HepG2 (cell line): ENCODE results near the gene STARD6. TPM values are rescaled to one million over a fixed set of nuclear protein-coding genes. Genes with fewer than 3 reads are reported as not detected.
A peak's percentile ranks its signal among the peaks of the same experiment; 100 is the strongest.

ENCODE experiments used
- ATAC-seq: fragments of 200-7000 bp; cut with Tn5 transposase; 3 replicates; pipeline ENCODE4 v1.9.1; 2020; ENCODE audit warnings: mild to moderate bottlenecking, moderate library complexity
- BruUV-seq: library from RNA; stranded (reverse); fragments of 400-500 nt; replicated peaks from 2 replicates; lab custom pipeline; 2021; lab: Mats Ljungman, UMichigan
- CTCF ChIA-PET: fragments of 300-600 bp; formaldehyde crosslinking; extraction: SDS; loops from one replicate; lab custom pipeline; 2021; ENCODE audit warnings: low total read pairs, inconsistent platforms, low intra/inter-chr PET ratio; lab: Yijun Ruan, JAX
- POLR2A ChIA-PET: fragments of 350-600 bp; sonication (Branson Sonifier 250); formaldehyde crosslinking; loops from one replicate; lab custom pipeline; 2020; ENCODE audit warnings: antibody characterized with exemption, inconsistent platforms; lab: Yijun Ruan, JAX
- DNase-seq: peaks from one replicate; pipeline ENCODE4 v3.0.0-alpha.2; 2015; ENCODE audit warnings: low spot score
- FAIRE-seq: peaks from 3 replicates; lab custom pipeline; 2011; peaks lifted over from hg19 to GRCh38; lab: Jason Lieb, UNC
- H2AFZ ChIP-seq: one replicate; pipeline ENCODE4 v1.6.1; 2011; ENCODE audit warnings: low read length, inconsistent platforms
- H3K27ac ChIP-seq: fragments of 300-600 bp; 3 replicates; pipeline ENCODE4 v1.8.0; 2011; ENCODE audit warnings: mixed run types, mild to moderate bottlenecking, mixed read lengths, low read length, inconsistent platforms; ENCODE audit not compliant: insufficient read depth; ENCODE audit errors: extremely low read length
- H3K27me3 ChIP-seq, 2 experiments: fragments of 200-600 bp in 1 of 2; 2 replicates in 1 of 2; 3 replicates in 1 of 2; pipeline versions ENCODE4 v1.6.0 to v1.8.0; 2011; ENCODE audit warnings: low read length in 2 of 2, mild to moderate bottlenecking in 2 of 2, moderate library complexity in 2 of 2, inconsistent platforms in 1 of 2; ENCODE audit not compliant: insufficient read depth in 2 of 2, control insufficient read depth in 1 of 2
- H3K36me3 ChIP-seq, 2 experiments: fragments of 200-600 bp in 1 of 2; replicated peaks in 1 of 2; 2 replicates in 1 of 2; 3 replicates in 1 of 2; pipeline versions ENCODE4 v1.5.1 to v1.8.0; 2011; ENCODE audit warnings: low read length in 2 of 2, inconsistent platforms in 1 of 2; ENCODE audit not compliant: insufficient read depth in 2 of 2, control insufficient read depth in 1 of 2
- H3K4me1 ChIP-seq: 2 replicates; pipeline ENCODE4 v1.5.1; 2012; ENCODE audit warnings: low read length, inconsistent platforms; ENCODE audit not compliant: insufficient read depth
- H3K4me2 ChIP-seq: 2 replicates; pipeline ENCODE4 v1.6.0; 2011; ENCODE audit warnings: low read depth, low read length, inconsistent platforms
- H3K4me3 ChIP-seq, 3 experiments: fragments of 200-600 bp in 1 of 3; sonication (generic), shearing (Covaris generic) in 1 of 3; replicated peaks in 1 of 3; 2 replicates each; pipeline ENCODE4 v1.5.1; 2011 to 2016; ENCODE audit warnings: low read length in 3 of 3, inconsistent platforms in 2 of 3, low read depth in 2 of 3, mild to moderate bottlenecking in 2 of 3, control low read depth in 1 of 3, mixed read lengths in 1 of 3; ENCODE audit not compliant: insufficient read depth in 1 of 3
- H3K79me2 ChIP-seq: one replicate; pipeline ENCODE4 v1.6.1; 2011; ENCODE audit warnings: low read length, inconsistent platforms; ENCODE audit not compliant: insufficient read depth
- H3K9ac ChIP-seq: 2 replicates; pipeline ENCODE4 v1.6.0; 2011; ENCODE audit warnings: mild to moderate bottlenecking, low read depth, low read length, inconsistent platforms; ENCODE audit not compliant: insufficient read depth
- H3K9me3 ChIP-seq: 2 replicates; pipeline ENCODE4 v1.5.1; 2012; ENCODE audit warnings: mild to moderate bottlenecking, low read length
- H4K20me1 ChIP-seq: 2 replicates; pipeline ENCODE4 v1.6.0; 2011; ENCODE audit warnings: inconsistent platforms, mild to moderate bottlenecking, low read length, moderate library complexity; ENCODE audit not compliant: insufficient read depth
- ATAD3A ChIP-seq: sonication (generic); formaldehyde crosslinking; IDR thresholded peaks from 2 replicates; pipeline ENCODE4 v1.4.0; 2020; ENCODE audit warnings: missing genetic modification reagents
- CHD2 ChIP-seq: IDR thresholded peaks from 2 replicates; pipeline ENCODE4 v1.6.1; 2011; ENCODE audit warnings: low read depth, low read length, improper control_type of control experiment
- HMGA1 ChIP-seq: sonication (generic); formaldehyde crosslinking; conservative IDR thresholded peaks from 2 replicates; pipeline ENCODE4 v1.4.0; 2020; ENCODE audit warnings: missing genetic modification reagents
- IKZF1 ChIP-seq: fragments of 450-650 bp; IDR thresholded peaks from 2 replicates; pipeline ENCODE4 v1.7.1; 2016
- JUND ChIP-seq: sonication (generic); formaldehyde crosslinking; IDR thresholded peaks from 2 replicates; pipeline ENCODE4 v1.8.0; 2022; ENCODE audit warnings: mild to moderate bottlenecking, missing genetic modification reagents
- PRDM15 ChIP-seq: sonication (generic); formaldehyde crosslinking; IDR thresholded peaks from 2 replicates; pipeline ENCODE4 v1.4.0; 2020; ENCODE audit warnings: missing genetic modification reagents
- SRSF1 ChIP-seq: fragments of 200-400 bp; formaldehyde crosslinking; optimal IDR thresholded peaks from 2 replicates; pipeline ENCODE3; 2017; ENCODE audit warnings: mild to moderate bottlenecking, low read depth, low read length, moderate library complexity
- TIGD3 ChIP-seq: sonication (generic); formaldehyde crosslinking; IDR thresholded peaks from 2 replicates; pipeline ENCODE4 v1.5.1; 2020; ENCODE audit warnings: mild to moderate bottlenecking, missing genetic modification reagents, borderline replicate concordance
- ZBTB4 ChIP-seq: sonication (generic); formaldehyde crosslinking; IDR thresholded peaks from 2 replicates; pipeline ENCODE4 v1.4.0; 2020; ENCODE audit warnings: missing genetic modification reagents, mild to moderate bottlenecking, borderline replicate concordance
- ZBTB7A ChIP-seq: sonication (generic); formaldehyde crosslinking; IDR thresholded peaks from 2 replicates; pipeline ENCODE4 v1.8.0; 2022; ENCODE audit warnings: mild to moderate bottlenecking, missing genetic modification reagents
- ZFAT ChIP-seq: sonication (generic); formaldehyde crosslinking; conservative IDR thresholded peaks from 2 replicates; pipeline ENCODE4 v1.8.1; 2023; ENCODE audit warnings: missing genetic modification reagents, inconsistent platforms
- ZFX ChIP-seq: sonication (generic); formaldehyde crosslinking; IDR thresholded peaks from 2 replicates; pipeline ENCODE4 v1.4.0; 2020; ENCODE audit warnings: mild to moderate bottlenecking, low read depth, missing genetic modification reagents, moderate library complexity
- ZNF10 ChIP-seq: sonication (generic); formaldehyde crosslinking; IDR thresholded peaks from 2 replicates; pipeline ENCODE4 v1.4.0; 2020; ENCODE audit warnings: mild to moderate bottlenecking, low read depth, missing genetic modification reagents, borderline replicate concordance
- ZNF282 ChIP-seq: fragments of 450-650 bp; IDR thresholded peaks from 2 replicates; pipeline ENCODE4 v1.6.1; 2018; ENCODE audit not compliant: partially characterized antibody
- ZNF333 ChIP-seq: sonication (generic); formaldehyde crosslinking; IDR thresholded peaks from 2 replicates; pipeline ENCODE4 v1.4.0; 2020; ENCODE audit warnings: mild to moderate bottlenecking, missing genetic modification reagents, borderline replicate concordance
- ZNF343 ChIP-seq: sonication (generic); formaldehyde crosslinking; IDR thresholded peaks from 2 replicates; pipeline ENCODE4 v1.4.0; 2020; ENCODE audit warnings: mild to moderate bottlenecking, missing genetic modification reagents
- ZNF484 ChIP-seq: sonication (generic); formaldehyde crosslinking; IDR thresholded peaks from 2 replicates; pipeline ENCODE4 v1.5.1; 2020; ENCODE audit warnings: mild to moderate bottlenecking, low read depth, missing genetic modification reagents, borderline replicate concordance
- WGBS: methylation state at CpG from one replicate; pipeline ENCODE4 v1.1.6; 2017; ENCODE audit warnings: low lambda C conversion rate; 5-methylcytosine and 5-hydroxymethylcytosine counted together
- in situ Hi-C: cut with HindIII; loops from 2 replicates; pipeline ENCODE4 v1.10.0; 2017; ENCODE audit warnings: low pct_unique_long_range_greater_than_20kb; ENCODE audit not compliant: extremely low pct_ligation_motif_present
- intact Hi-C: fragments of 100-400 bp; cut with micrococcal nuclease; formaldehyde crosslinking; loops from one replicate; pipeline ENCODE4 v1.10.0; 2022; ENCODE audit not compliant: unreplicated experiment
- polyA plus RNA-seq, 8 experiments: library from polyadenylated mRNA; depleted of rRNA in 3 of 8; stranded (reverse) in 7 of 8; unstranded in 1 of 8; fragments of >200 nt; fragmentation: Illumina TruSeq in 4 of 8; extraction: Trizol in 4 of 8; gene quantifications; 2 replicates each; pipeline versions ENCODE4 v1.2.1 to v1.2.3, GENCODE V29; 2011 to 2016; ENCODE audit warnings: low read depth in 4 of 8, missing spikeins in 1 of 8, mixed read lengths in 1 of 8; ENCODE audit not compliant: insufficient read depth in 1 of 8
- total RNA-seq, 5 experiments: library from RNA; depleted of rRNA; stranded (reverse); fragments of >200 nt; fragmentation: Illumina TruSeq; extraction: Trizol; gene quantifications; 2 replicates each; pipeline ENCODE4 v1.2.3, GENCODE V29; 2016; ENCODE audit warnings: low read depth in 1 of 5

STARD6 gene
- total and polyA plus RNA-seq, 2 of the 13 experiments (the other 11 are each of a cell fraction or from before 2014, with no cell fraction given) = not detected

GRCh38 chr18:54357082-54357659 lies 487 bp downstream of the STARD6 start:
- in situ Hi-C loops = no loop called here
- DNase-seq = no peak
- FAIRE-seq = no peak
- POLR2A ChIA-PET = interaction anchor here (1.0 kb wide), 2 partner anchors 88 to 103 kb away, joined by 3 to 4 read pairs; partner anchors contain the start of gene POLI
- Histone ChIP-seq H3K9me3 (no peaks in the 10 kb centered on the region), H4K20me1 (no peaks in the 10 kb centered on the region), H3K27ac (no peak overlapping the region), H2AFZ (peak overlapping the region; percentile 97), H3K79me2 (no peaks in the 10 kb centered on the region), H3K36me3 (no peaks in the 10 kb centered on the region), H3K27me3 (no peaks in the 10 kb centered on the region; a peak in 2 of 5 replicates), H3K4me3 (peak overlapping the region; percentile 92 to 99 (median 97)), H3K9ac (peak overlapping the region; percentile 68), H3K4me1 (peaks cover 28% of the 10 kb centered on the region), H3K4me2 (peak overlapping the region; percentile 93)
- BruUV-seq = no TSS peak
- intact Hi-C loops = loop anchor here (2.0 kb wide), 1 partner anchor 132 kb away; the partner anchor contains the start of gene MBD2
- WGBS = under 1% methylated on average over 8 of the region's 15 CpGs
- peak; percentile 66 for ATAC-seq
- CTCF ChIA-PET = no interaction called here
- TF ChIP-seq ZNF484 (CRISPR knock-in tag) = no peak
- TF ChIP-seq ZBTB4 = no peak
- no peak for TF ChIP-seq ZFX
- TF ChIP-seq ATAD3A = no peak
- no peak for TF ChIP-seq TIGD3 (CRISPR knock-in tag)
- no peak for TF ChIP-seq ZFAT (CRISPR knock-in tag)
- no peak for TF ChIP-seq HMGA1
- TF ChIP-seq ZNF333 = no peak
- peak; percentile 66 for TF ChIP-seq SRSF1
- 0 out of 2 replicates have a peak, but pooled peaks have one; percentile 19 for TF ChIP-seq ZNF343
- TF ChIP-seq CHD2 = no peak
- no peak for TF ChIP-seq ZNF10 (CRISPR knock-in tag)
- TF ChIP-seq ZNF282 = no peak
- no peak for TF ChIP-seq ZBTB7A (CRISPR knock-in tag)
- TF ChIP-seq IKZF1 = no peak
- no peak for TF ChIP-seq JUND (CRISPR knock-in tag)
- TF ChIP-seq PRDM15 = 0 out of 2 replicates have a peak, but pooled peaks have one; percentile 10
